NCI-H2171 treated with DMSO at 0.1 percent for 48 hours (cell line): Measurements from ENCODE around the gene RAD51B.

ENCODE experiments used
- DNase-seq: peaks from one replicate; lab custom pipeline; 2025; lab: John Stamatoyannopoulos, UW

Gene RAD51B

GRCh38 chr14:68702578-68702977, 883.0 kb downstream of the RAD51B start:
- DNase-seq, result no peak

GRCh38 chr14:68703093-68703492, 883.5 kb downstream of the RAD51B start:
- no peak for DNase-seq

GRCh38 chr14:68704736-68705720, 885.4 kb downstream of the RAD51B start:
- DNase-seq, result no peak

GRCh38 chr14:68705741-68706283, 886.2 kb downstream of the RAD51B start:
- DNase-seq, result no peak

- DNase-seq, result no peak
Observed at GRCh38 chr14:68707482-68707881, 887.9 kb downstream of the RAD51B start.

- DNase-seq, result no peak
Observed at GRCh38 chr14:68708343-68708742, 888.8 kb downstream of the RAD51B start.

- no peak for DNase-seq
Observed at GRCh38 chr14:68709007-68709406, 889.4 kb downstream of the RAD51B start.

- no peak for DNase-seq
Observed at GRCh38 chr14:68710776-68711175, 891.2 kb downstream of the RAD51B start.

- peak; percentile 77 for DNase-seq
Observed at GRCh38 chr14:68711561-68712309, 892.2 kb downstream of the RAD51B start.

- no peak for DNase-seq
Observed at GRCh38 chr14:68712703-68713370, 893.3 kb downstream of the RAD51B start.

- no peak for DNase-seq
Observed at GRCh38 chr14:68713782-68714181, 894.2 kb downstream of the RAD51B start.

GRCh38 chr14:68714991-68715924, 895.7 kb downstream of the RAD51B start:
- DNase-seq, result no peak

GRCh38 chr14:68716698-68717097, 897.1 kb downstream of the RAD51B start:
- no peak for DNase-seq

- DNase-seq, result no peak
Observed at GRCh38 chr14:68718023-68718990, 898.7 kb downstream of the RAD51B start.

- no peak for DNase-seq
Observed at GRCh38 chr14:68719634-68720384, 900.2 kb downstream of the RAD51B start.

GRCh38 chr14:68722186-68722585, 902.6 kb downstream of the RAD51B start:
- no peak for DNase-seq

GRCh38 chr14:68722968-68723566, 903.5 kb downstream of the RAD51B start:
- DNase-seq, result no peak

GRCh38 chr14:68723808-68724268, 904.3 kb downstream of the RAD51B start:
- DNase-seq, result no peak
